K562 (cell line): Measurements from ENCODE around the gene AGAP1. TPM values are rescaled to one million over a fixed set of nuclear protein-coding genes. Genes with fewer than 3 reads are reported as not detected.

Experiments used
- ATAC-seq: fragments of 200-7000 bp; cut with Tn5 transposase; 3 replicates; pipeline ENCODE4 v1.9.1; 2020; ENCODE audit warnings: moderate library complexity
- BruUV-seq: library from RNA; stranded (reverse); fragments of 400-500 nt; replicated peaks from 2 replicates; lab custom pipeline; 2021; lab: Mats Ljungman, UMichigan
- CTCF ChIA-PET: fragments of 300-600 bp; formaldehyde crosslinking; extraction: SDS; loops from one replicate; lab custom pipeline; 2021; ENCODE audit warnings: low intra/inter-chr PET ratio; lab: Yijun Ruan, JAX
- POLR2A ChIA-PET: fragments of 300-600, 350-650 bp; sonication (Branson Sonifier 250); formaldehyde crosslinking; extraction: SDS; loops from one replicate; lab custom pipeline; 2021; ENCODE audit warnings: antibody characterized with exemption, inconsistent platforms; lab: Yijun Ruan, JAX
- DNase-seq, 4 experiments: peaks; one replicate each; pipeline versions ENCODE4 v3.0.0 to v3.0.0-alpha.2; 2011 to 2018; ENCODE audit warnings: low spot score in 3 of 4, mixed read lengths in 3 of 4; ENCODE audit errors: extremely low read depth in 1 of 4
- FAIRE-seq: peaks from 2 replicates; lab custom pipeline; 2011; peaks lifted over from hg19 to GRCh38; lab: Jason Lieb, UNC
- H2AFZ ChIP-seq: 2 replicates; pipeline ENCODE4 v1.6.0; 2011; ENCODE audit warnings: low read depth, low read length, control low read depth, inconsistent platforms
- H3K27ac ChIP-seq: fragments of 200-600 bp; 3 replicates; pipeline ENCODE4 v1.8.0; 2011; ENCODE audit warnings: low read depth, mild to moderate bottlenecking, control low read depth, inconsistent platforms, low read length, moderate library complexity, mixed read lengths; ENCODE audit errors: extremely low read depth
- H3K27me3 ChIP-seq, 2 experiments: fragments of 300-600 bp in 1 of 2; 2 replicates in 1 of 2; 3 replicates in 1 of 2; pipeline versions ENCODE4 v1.6.0 to v1.8.0; 2011; ENCODE audit warnings: inconsistent platforms in 2 of 2, low read length in 2 of 2, mild to moderate bottlenecking in 1 of 2, mixed read lengths in 1 of 2, moderate library complexity in 1 of 2; ENCODE audit not compliant: control insufficient read depth in 2 of 2, insufficient read depth in 2 of 2
- H3K36me3 ChIP-seq: fragments of 300-600 bp; 3 replicates; pipeline ENCODE4 v1.8.0; 2011; ENCODE audit warnings: mild to moderate bottlenecking, low read length, inconsistent platforms; ENCODE audit not compliant: control insufficient read depth, insufficient read depth
- H3K4me1 ChIP-seq, 2 experiments: fragments of 200-600 bp in 1 of 2; replicated peaks in 1 of 2; 2 replicates in 1 of 2; 3 replicates in 1 of 2; pipeline versions ENCODE4 v1.5.1 to v1.8.0; 2011; ENCODE audit warnings: inconsistent platforms in 2 of 2, low read length in 2 of 2, mild to moderate bottlenecking in 1 of 2, mixed read lengths in 1 of 2, moderate library complexity in 1 of 2; ENCODE audit not compliant: control insufficient read depth in 2 of 2, insufficient read depth in 2 of 2
- H3K4me2 ChIP-seq: 2 replicates; pipeline ENCODE4 v1.6.1; 2011; ENCODE audit warnings: low read length, control low read depth, inconsistent platforms, mixed read lengths; ENCODE audit not compliant: insufficient read depth
- H3K4me3 ChIP-seq: fragments of 200-600 bp; sonication (generic), shearing (Covaris generic); 2 replicates; pipeline ENCODE4 v1.5.1; 2016; ENCODE audit warnings: control low read depth, inconsistent platforms
- H3K79me2 ChIP-seq: fragments of 200-600 bp; 3 replicates; pipeline ENCODE4 v1.8.0; 2011; ENCODE audit warnings: low read length, inconsistent platforms; ENCODE audit not compliant: control insufficient read depth, insufficient read depth
- H3K9ac ChIP-seq, 2 experiments: 2 replicates each; pipeline versions ENCODE4 v1.6.0 to v1.6.1; 2011; ENCODE audit warnings: low read depth in 2 of 2, low read length in 2 of 2, control low read depth in 1 of 2, inconsistent platforms in 1 of 2, mild to moderate bottlenecking in 1 of 2, mixed read lengths in 1 of 2; ENCODE audit not compliant: insufficient read depth in 1 of 2
- H3K9me1 ChIP-seq: one replicate; pipeline ENCODE4 v1.6.0; 2011; ENCODE audit warnings: inconsistent platforms, mild to moderate bottlenecking, low read length, moderate library complexity; ENCODE audit not compliant: control insufficient read depth, insufficient read depth
- H3K9me3 ChIP-seq: replicated peaks from 2 replicates; pipeline ENCODE4 v1.5.1; 2011; ENCODE audit warnings: low read depth, low read length, inconsistent platforms; ENCODE audit not compliant: control insufficient read depth, insufficient read depth
- H4K20me1 ChIP-seq: replicated peaks from 2 replicates; pipeline ENCODE4 v1.6.1; 2011; ENCODE audit warnings: low read length, inconsistent platforms, mixed read lengths; ENCODE audit not compliant: control insufficient read depth, insufficient read depth
- C11orf30 ChIP-seq: fragments of 450-650 bp; IDR thresholded peaks from 2 replicates; pipeline ENCODE4 v1.6.1; 2016; ENCODE audit warnings: low read depth, mild to moderate bottlenecking
- NFE2 ChIP-seq: IDR thresholded peaks from 2 replicates; pipeline ENCODE4 v1.6.1; 2014; ENCODE audit warnings: antibody characterized with exemption, low read depth
- NR1H2 ChIP-seq: sonication (generic); formaldehyde crosslinking; IDR thresholded peaks from 2 replicates; pipeline ENCODE4 v1.4.0; 2020; ENCODE audit warnings: mild to moderate bottlenecking, missing genetic modification reagents
- POLR2A ChIP-seq: fragments of 450-650 bp; conservative IDR thresholded peaks from 2 replicates; pipeline ENCODE4 v1.6.1; 2016
- RFX1 ChIP-seq: fragments of 450-650 bp; IDR thresholded peaks from 2 replicates; pipeline ENCODE4 v1.6.1; 2016; ENCODE audit warnings: mild to moderate bottlenecking, moderate library complexity
- ZNF316 ChIP-seq: fragments of 450-650 bp; IDR thresholded peaks from 2 replicates; pipeline ENCODE4 v1.6.1; 2016
- ZNF586 ChIP-seq: fragments of 450-650 bp; formaldehyde crosslinking; conservative IDR thresholded peaks from 2 replicates; pipeline ENCODE4 v1.4.0; 2020; ENCODE audit warnings: mild to moderate bottlenecking, moderate library complexity
- WGBS: fragments of 100-300 bp; shearing (Covaris generic); methylation state at CpG from one replicate; pipeline ENCODE4 v1.1.6; 2016; ENCODE audit warnings: low coverage, mixed read lengths; ENCODE audit not compliant: insufficient coverage; ENCODE audit errors: missing lambda C conversion rate; 5-methylcytosine and 5-hydroxymethylcytosine counted together
- in situ Hi-C: fragments of 300-500 bp; cut with MboI; formaldehyde crosslinking; loops from 4 replicates; pipeline ENCODE4 v1.15.0; 2018; ENCODE audit warnings: inconsistent platforms, mixed read lengths
- intact Hi-C: fragments of 100-400 bp; cut with micrococcal nuclease; formaldehyde crosslinking; loops from 2 replicates; pipeline ENCODE4 v1.14.2; 2022
- polyA plus RNA-seq, 8 experiments: library from polyadenylated mRNA; depleted of rRNA in 4 of 8; stranded (reverse) in 5 of 8; unstranded in 3 of 8; fragments of >200 nt; fragmentation: Nextera tagmentation in 2 of 8; fragmentation: Illumina TruSeq in 1 of 8; extraction: Ambion mirVana in 2 of 8; extraction: Trizol in 1 of 8; gene quantifications; 2 replicates each; pipeline versions ENCODE4 v1.2.1 to v1.2.3, GENCODE V29; 2011 to 2014; ENCODE audit warnings: inconsistent platforms in 1 of 8, missing spikeins in 1 of 8
- total RNA-seq, 7 experiments: library from RNA; depleted of rRNA in 6 of 7; stranded (reverse); fragments of >200 nt in 6 of 7; fragmentation: Illumina TruSeq in 2 of 7; extraction: Trizol in 2 of 7; gene quantifications; 2 replicates each; pipeline versions ENCODE4 v1.2.1 to v1.2.3, GENCODE V29; 2011 to 2021; ENCODE audit warnings: low replicate concordance in 1 of 7
- TF ChIP-seq, protein P1 (sequence below): sonication (generic); formaldehyde crosslinking; IDR thresholded peaks from 2 replicates; pipeline ENCODE4 v1.8.1; 2023; ENCODE audit warnings: mild to moderate bottlenecking, missing genetic modification reagents, moderate library complexity
- TF ChIP-seq, protein P2 (sequence below), 2 experiments: fragments of 450-650 bp in 1 of 2; sonication (generic) in 1 of 2; formaldehyde crosslinking; conservative IDR thresholded peaks; 2 replicates each; pipeline versions ENCODE4 v1.4.0 to v1.8.1; 2020 to 2022; ENCODE audit warnings: mild to moderate bottlenecking in 1 of 2, missing genetic modification reagents in 1 of 2

Gene AGAP1
- total and polyA plus RNA-seq, 9 of the 15 experiments (the other 6 are each of a cell fraction or from before 2014, with no cell fraction given), result 1.3 to 24.0 (median 10.6) TPM

DNA sequence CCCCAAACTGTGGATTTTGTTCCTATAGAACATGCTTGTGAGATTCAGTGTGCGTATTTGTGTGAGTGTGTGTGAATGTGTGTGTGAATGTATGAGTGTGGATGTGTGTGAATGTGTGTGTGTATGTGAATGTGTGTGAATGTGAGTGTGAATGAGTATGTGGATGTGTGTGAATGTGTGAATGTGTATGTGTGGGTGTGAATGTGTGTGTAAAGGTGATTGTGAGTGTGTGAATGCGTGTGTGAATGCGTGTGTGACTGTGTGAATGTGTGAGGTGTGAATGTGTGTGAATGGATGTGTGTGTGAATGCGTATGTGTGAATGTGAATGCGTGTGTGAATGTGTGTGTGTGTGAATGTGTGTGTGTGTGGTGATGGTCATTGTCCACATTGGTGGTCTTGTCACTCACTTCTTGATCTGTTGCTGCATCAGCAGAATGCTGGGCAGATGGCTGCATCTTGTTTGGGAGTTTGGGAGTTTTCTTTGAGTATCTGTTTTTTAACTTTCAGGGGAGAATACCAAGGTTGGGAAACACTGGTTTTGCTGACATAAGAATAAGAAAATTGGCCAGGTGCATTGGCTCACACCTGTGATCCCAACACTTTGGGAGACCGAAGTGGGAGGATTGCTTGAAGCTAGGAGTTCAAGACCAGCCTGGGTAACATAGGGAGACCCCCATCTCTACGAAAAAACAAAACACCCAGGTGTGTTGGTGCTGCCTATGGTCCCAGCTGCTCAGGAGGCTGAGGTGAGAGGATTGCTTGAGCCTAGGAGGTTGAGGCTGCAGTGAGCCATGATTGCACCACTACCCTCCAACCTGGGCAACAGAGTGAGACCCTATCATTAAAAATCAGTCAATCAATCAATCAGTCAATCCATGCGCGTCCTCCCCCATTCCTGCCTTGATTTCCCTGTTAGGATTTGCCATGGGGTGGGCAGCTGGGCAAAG is 18.2 kb downstream of the AGAP1 start:
- peaks cover 4 to 22% of the 10 kb centered on the region in 2 experiments; a peak in 4 of 5 replicates for H3K4me1 ChIP-seq
- ATAC-seq, result no peak
- no TSS peak for BruUV-seq

DNA sequence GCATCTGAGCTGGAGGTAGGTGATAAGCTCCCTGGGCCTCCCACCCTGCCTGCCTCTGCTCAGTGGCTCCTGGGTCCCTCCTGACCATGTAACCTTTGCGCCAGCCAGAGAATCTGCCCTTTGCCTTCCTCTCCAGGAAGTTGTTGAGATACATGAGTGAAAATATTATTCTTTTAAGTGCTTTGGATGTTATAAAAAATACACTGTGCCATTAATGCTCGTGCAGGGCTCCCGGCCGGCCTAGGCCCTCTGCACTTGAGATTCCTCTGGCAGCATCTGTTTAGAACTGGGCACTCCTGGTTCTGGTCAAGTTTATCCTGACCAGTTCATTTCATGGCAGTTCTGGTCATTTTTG is 18.8 kb downstream of the AGAP1 start:
- H4K20me1 ChIP-seq, result peaks cover 16% of the 10 kb centered on the region
- no peak for ATAC-seq
- intact Hi-C loops (no loop called here), in situ Hi-C loops (no loop called here)
- peaks cover 2 to 17% of the 10 kb centered on the region in 2 experiments; a peak in 2 of 5 replicates for H3K4me1 ChIP-seq
- H3K79me2 ChIP-seq, result peaks cover 98% of the 10 kb centered on the region
- no peak overlapping the region for H3K27ac ChIP-seq
- BruUV-seq, result no TSS peak
- no peak overlapping the region for H3K9ac ChIP-seq
- no peak for TF ChIP-seq ZNF586 (CRISPR knock-in tag)
- TF ChIP-seq NR1H2, result no peak
- TF ChIP-seq, protein P1, sequence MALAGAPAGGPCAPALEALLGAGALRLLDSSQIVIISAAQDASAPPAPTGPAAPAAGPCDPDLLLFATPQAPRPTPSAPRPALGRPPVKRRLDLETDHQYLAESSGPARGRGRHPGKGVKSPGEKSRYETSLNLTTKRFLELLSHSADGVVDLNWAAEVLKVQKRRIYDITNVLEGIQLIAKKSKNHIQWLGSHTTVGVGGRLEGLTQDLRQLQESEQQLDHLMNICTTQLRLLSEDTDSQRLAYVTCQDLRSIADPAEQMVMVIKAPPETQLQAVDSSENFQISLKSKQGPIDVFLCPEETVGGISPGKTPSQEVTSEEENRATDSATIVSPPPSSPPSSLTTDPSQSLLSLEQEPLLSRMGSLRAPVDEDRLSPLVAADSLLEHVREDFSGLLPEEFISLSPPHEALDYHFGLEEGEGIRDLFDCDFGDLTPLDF (CRISPR knock-in tag), result no peak
- TF ChIP-seq, protein P2, sequence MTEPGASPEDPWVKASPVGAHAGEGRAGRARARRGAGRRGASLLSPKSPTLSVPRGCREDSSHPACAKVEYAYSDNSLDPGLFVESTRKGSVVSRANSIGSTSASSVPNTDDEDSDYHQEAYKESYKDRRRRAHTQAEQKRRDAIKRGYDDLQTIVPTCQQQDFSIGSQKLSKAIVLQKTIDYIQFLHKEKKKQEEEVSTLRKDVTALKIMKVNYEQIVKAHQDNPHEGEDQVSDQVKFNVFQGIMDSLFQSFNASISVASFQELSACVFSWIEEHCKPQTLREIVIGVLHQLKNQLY (CRISPR knock-in tag; conservative IDR thresholded peaks at IDR 0.05), result no peak
- TF ChIP-seq POLR2A, result no peak
- no peak for TF ChIP-seq RFX1
- ChIA-PET POLR2A (no interaction called here), CTCF (no interaction called here)
- no peaks in the 10 kb centered on the region for H3K36me3 ChIP-seq
- FAIRE-seq, result no peak
- H3K9me1 ChIP-seq, result peaks cover 3% of the 10 kb centered on the region
- no peak overlapping the region for H3K4me3 ChIP-seq
- WGBS, result 98% methylated on average over 4 of the region's 4 CpGs
- no peak overlapping the region for H3K4me2 ChIP-seq
- no peak for DNase-seq
- H3K27me3 ChIP-seq, result no peaks in the 10 kb centered on the region
- H3K9me3 ChIP-seq, result no peaks in the 10 kb centered on the region
- H2AFZ ChIP-seq, result no peak overlapping the region

More for the DNA sequence above, 18.2 kb downstream of the AGAP1 start:
- no peaks in the 10 kb centered on the region for H3K36me3 ChIP-seq
- H3K9ac ChIP-seq, result no peak overlapping the region
- WGBS, result 77% methylated on average over 9 of the region's 9 CpGs
- H3K4me3 ChIP-seq, result no peak overlapping the region
- H3K27ac ChIP-seq, result no peak overlapping the region
- 0 out of 2 replicates have a peak, but pooled peaks have one; percentile 32 for TF ChIP-seq ZNF316
- 0 out of 2 replicates have a peak, but pooled peaks have one; percentile 28 for TF ChIP-seq C11orf30
- no peak for TF ChIP-seq NFE2
- H3K9me1 ChIP-seq, result peaks cover 6% of the 10 kb centered on the region
- intact Hi-C loops (no loop called here), in situ Hi-C loops (no loop called here)
- ChIA-PET POLR2A (interaction anchor here (0.7 to 1.7 kb wide), 2 partner anchors 11 to 141 kb away, joined by 3 to 5 read pairs; no protein-coding TSS in a partner anchor), CTCF (no interaction called here)
- H3K27me3 ChIP-seq, result no peaks in the 10 kb centered on the region
- H2AFZ ChIP-seq, result no peak overlapping the region
- peak; percentile 62 for FAIRE-seq
- DNase-seq, result no peak
- H4K20me1 ChIP-seq, result peaks cover 21% of the 10 kb centered on the region
- H3K9me3 ChIP-seq, result no peaks in the 10 kb centered on the region
- H3K79me2 ChIP-seq, result peaks cover 99% of the 10 kb centered on the region
- H3K4me2 ChIP-seq, result no peak overlapping the region
